ENCODE measurements around the gene THRSP. TPM values are rescaled to one million over a fixed set of nuclear protein-coding genes. Genes with fewer than 3 reads are reported as not detected.
"Not testable (repeated sequence)": the region's sequence is repeated elsewhere in the genome, so short reads cannot be mapped to it uniquely, and the experiment has no call there.

The THRSP gene, protein sequence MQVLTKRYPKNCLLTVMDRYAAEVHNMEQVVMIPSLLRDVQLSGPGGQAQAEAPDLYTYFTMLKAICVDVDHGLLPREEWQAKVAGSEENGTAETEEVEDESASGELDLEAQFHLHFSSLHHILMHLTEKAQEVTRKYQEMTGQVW
- 0.25 TPM in 1 of 2 replicates, not detected in the other for total RNA-seq (2022)
- Bru-seq, nascent RNA, result percentile 23 among the genes with signal in this experiment
- percentile 19 among the genes with signal in this experiment for BruChase-seq, experiment 1, labeled RNA remaining after a 2-hour chase
- percentile 13 among the genes with signal in this experiment for BruChase-seq, experiment 2, labeled RNA remaining after a 6-hour chase
- long read RNA-seq, result 0 reads

DNA sequence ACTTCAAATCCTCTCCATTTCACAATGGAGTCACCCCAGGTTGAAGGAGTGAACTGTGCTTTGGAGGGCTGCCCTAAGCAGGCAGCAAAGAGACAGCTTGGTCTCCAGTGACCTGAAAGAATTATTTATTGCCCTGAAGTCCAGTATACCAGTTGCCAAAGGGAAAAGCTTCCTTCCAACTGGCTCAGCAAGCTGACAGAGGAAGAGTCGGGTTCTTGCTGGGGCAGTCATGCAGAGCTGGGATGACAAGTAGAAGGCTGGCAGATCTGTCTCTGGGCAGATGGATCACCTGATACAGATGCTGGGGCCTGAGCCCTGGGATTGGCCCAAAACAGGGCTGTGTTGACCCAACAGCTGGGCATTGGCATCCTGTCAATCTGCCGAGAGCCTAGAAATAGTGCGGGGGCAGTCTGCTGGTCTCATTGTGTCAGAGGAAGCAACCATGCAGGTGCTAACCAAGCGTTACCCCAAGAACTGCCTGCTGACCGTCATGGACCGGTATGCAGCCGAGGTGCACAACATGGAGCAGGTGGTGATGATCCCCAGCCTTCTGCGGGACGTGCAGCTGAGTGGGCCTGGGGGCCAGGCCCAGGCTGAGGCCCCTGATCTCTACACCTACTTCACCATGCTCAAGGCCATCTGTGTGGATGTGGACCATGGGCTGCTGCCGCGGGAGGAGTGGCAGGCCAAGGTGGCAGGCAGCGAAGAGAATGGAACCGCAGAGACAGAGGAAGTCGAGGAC lies at the start of gene THRSP:
TSS of gene THRSP (plus strand) at position 422 of the 742 bp plus-strand sequence. CDS start at position 443, 21 bp downstream.
- Histone ChIP-seq H3K36me3 (ENCODE audit: control insufficient read depth, insufficient read depth, low read length) (no peaks in the 10 kb centered on the region), H3K4me1 (peaks cover 31% of the 10 kb centered on the region), H3K27me3 (replicated peaks; ENCODE audit: control insufficient read depth, insufficient read depth, low read length) (no peaks in the 10 kb centered on the region), H3K9me3 (no peaks in the 10 kb centered on the region), H3K4me3 (ENCODE audit: low read depth, low read length) (no peak within 1 kb of the TSS)
- peaks cover 32% of the 10 kb centered on the region for H3K36me3 Mint-ChIP-seq (ENCODE audit: insufficient read depth, unreplicated experiment)
- DNase-seq, result no peak
- peak within 1 kb of the TSS; percentile 70 for H3K27ac Mint-ChIP-seq (ENCODE audit: unreplicated experiment)
- CTCF ChIA-PET, result interaction anchor here (0.7 kb wide), 1 partner anchor 24 kb away, joined by 3 read pairs; no protein-coding TSS in a partner anchor
- H3K4me3 Mint-ChIP-seq (ENCODE audit: unreplicated experiment), result no peak within 1 kb of the TSS
- H3K9me3 Mint-ChIP-seq (ENCODE audit: unreplicated experiment), result no peaks in the 10 kb centered on the region
- TF ChIP-seq, protein P1, sequence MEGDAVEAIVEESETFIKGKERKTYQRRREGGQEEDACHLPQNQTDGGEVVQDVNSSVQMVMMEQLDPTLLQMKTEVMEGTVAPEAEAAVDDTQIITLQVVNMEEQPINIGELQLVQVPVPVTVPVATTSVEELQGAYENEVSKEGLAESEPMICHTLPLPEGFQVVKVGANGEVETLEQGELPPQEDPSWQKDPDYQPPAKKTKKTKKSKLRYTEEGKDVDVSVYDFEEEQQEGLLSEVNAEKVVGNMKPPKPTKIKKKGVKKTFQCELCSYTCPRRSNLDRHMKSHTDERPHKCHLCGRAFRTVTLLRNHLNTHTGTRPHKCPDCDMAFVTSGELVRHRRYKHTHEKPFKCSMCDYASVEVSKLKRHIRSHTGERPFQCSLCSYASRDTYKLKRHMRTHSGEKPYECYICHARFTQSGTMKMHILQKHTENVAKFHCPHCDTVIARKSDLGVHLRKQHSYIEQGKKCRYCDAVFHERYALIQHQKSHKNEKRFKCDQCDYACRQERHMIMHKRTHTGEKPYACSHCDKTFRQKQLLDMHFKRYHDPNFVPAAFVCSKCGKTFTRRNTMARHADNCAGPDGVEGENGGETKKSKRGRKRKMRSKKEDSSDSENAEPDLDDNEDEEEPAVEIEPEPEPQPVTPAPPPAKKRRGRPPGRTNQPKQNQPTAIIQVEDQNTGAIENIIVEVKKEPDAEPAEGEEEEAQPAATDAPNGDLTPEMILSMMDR (IDR thresholded peaks at IDR 0.05; ENCODE audit: insufficient read depth in 1 of 2, low read depth in 1 of 2, low read length in 1 of 2, severe bottlenecking in 1 of 2, unreplicated experiment in 1 of 2), result no peak
- peaks cover 29% of the 10 kb centered on the region for H3K4me1 Mint-ChIP-seq (ENCODE audit: low read depth, unreplicated experiment)
- BruUV-seq (replicated peaks), result no TSS peak
- intact Hi-C loops (cut with micrococcal nuclease; ENCODE audit: unreplicated experiment), result loop anchor here (2.0 kb wide), 1 partner anchor 15 kb away; the partner anchor contains the start of gene NDUFC2
- no peaks in the 10 kb centered on the region for H3K27me3 Mint-ChIP-seq (ENCODE audit: insufficient read depth, unreplicated experiment)
- POLR2A ChIA-PET, result no interaction called here

DNA sequence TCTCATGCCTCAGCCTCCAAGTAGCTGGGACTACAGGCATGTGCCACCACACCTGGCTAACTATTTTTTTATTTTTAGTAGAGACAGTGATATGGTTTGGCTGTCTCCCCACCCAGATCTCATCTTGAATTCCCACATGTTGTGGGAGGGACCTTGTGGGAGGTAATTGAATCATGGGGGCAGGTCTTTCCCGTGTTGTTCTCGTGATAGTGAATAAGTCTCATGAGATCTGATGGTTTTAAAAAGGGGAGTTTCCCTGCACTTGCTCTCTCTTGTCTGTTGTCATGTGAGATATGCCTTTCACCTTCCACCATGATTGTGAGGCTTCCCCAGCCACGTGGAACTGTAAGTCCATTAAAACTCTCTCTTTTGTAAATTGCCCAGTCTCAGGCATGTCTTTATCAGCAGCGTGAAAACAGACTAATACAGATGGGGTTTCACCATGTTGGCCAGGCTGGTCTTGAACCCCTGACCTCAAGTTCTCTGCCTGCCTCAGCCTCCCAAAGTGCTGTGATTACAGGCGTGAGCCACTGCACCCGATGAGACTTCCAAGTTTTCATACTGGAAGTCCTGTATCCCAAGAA lies 48.6 kb upstream of the THRSP start:
- H3K27me3 ChIP-seq (replicated peaks; ENCODE audit: control insufficient read depth, insufficient read depth, low read length); H3K4me1 Mint-ChIP-seq (ENCODE audit: low read depth, unreplicated experiment); H3K4me1 ChIP-seq; H3K36me3 ChIP-seq (ENCODE audit: control insufficient read depth, insufficient read depth, low read length); H3K9me3 ChIP-seq; H3K27me3 Mint-ChIP-seq (ENCODE audit: insufficient read depth, unreplicated experiment); H3K27ac Mint-ChIP-seq (ENCODE audit: unreplicated experiment); H3K4me3 ChIP-seq (ENCODE audit: low read depth, low read length); POLR2A ChIA-PET; CTCF ChIA-PET; H3K9me3 Mint-ChIP-seq (ENCODE audit: unreplicated experiment); BruUV-seq (replicated peaks); DNase-seq; intact Hi-C loops (cut with micrococcal nuclease; ENCODE audit: unreplicated experiment); H3K36me3 Mint-ChIP-seq (ENCODE audit: insufficient read depth, unreplicated experiment); H3K4me3 Mint-ChIP-seq (ENCODE audit: unreplicated experiment): not testable (repeated sequence)

DNA sequence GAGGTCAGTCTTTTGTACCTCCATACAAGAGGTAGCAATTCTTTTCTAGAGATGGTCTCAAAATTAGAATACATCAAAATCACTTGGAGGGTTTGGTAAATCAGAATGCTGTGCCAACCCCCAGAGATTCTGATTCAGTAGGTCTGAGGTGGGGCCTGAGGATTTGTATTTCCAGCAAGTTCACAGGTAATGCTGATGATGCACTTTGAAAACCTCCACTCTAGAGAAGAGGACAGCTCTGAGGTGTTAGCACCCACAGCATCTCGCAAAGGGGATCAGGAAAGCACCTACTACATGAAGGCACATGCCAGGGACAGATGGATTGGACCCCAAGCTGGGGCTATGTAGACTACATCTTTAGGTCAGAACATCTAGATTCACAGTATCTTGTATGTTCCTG lies 47.8 kb upstream of the THRSP start:
- Histone ChIP-seq H3K4me1 (peaks cover 14% of the 10 kb centered on the region; the same call in 1 of the 2 replicates), H3K36me3 (ENCODE audit: control insufficient read depth, insufficient read depth, low read length) (no peaks in the 10 kb centered on the region), H3K27me3 (replicated peaks; ENCODE audit: control insufficient read depth, insufficient read depth, low read length) (no peaks in the 10 kb centered on the region), H3K4me3 (ENCODE audit: low read depth, low read length) (no peak overlapping the region), H3K9me3 (no peaks in the 10 kb centered on the region)
- Mint-ChIP-seq H3K9me3 (ENCODE audit: unreplicated experiment) (no peaks in the 10 kb centered on the region), H3K4me3 (ENCODE audit: unreplicated experiment) (no peak overlapping the region), H3K27ac (ENCODE audit: unreplicated experiment) (no peak overlapping the region), H3K36me3 (ENCODE audit: insufficient read depth, unreplicated experiment) (no peaks in the 10 kb centered on the region), H3K4me1 (ENCODE audit: low read depth, unreplicated experiment) (peaks cover 13% of the 10 kb centered on the region), H3K27me3 (ENCODE audit: insufficient read depth, unreplicated experiment) (no peaks in the 10 kb centered on the region)
- CTCF ChIA-PET, result no interaction called here
- DNase-seq, result no peak
- POLR2A ChIA-PET, result no interaction called here
- intact Hi-C loops (cut with micrococcal nuclease; ENCODE audit: unreplicated experiment), result no loop called here
- BruUV-seq (replicated peaks), result no TSS peak
- TF ChIP-seq, protein P1 (IDR thresholded peaks at IDR 0.05; ENCODE audit: insufficient read depth in 1 of 2, low read depth in 1 of 2, low read length in 1 of 2, severe bottlenecking in 1 of 2, unreplicated experiment in 1 of 2), result no peak
